H1 (cell line): ENCODE measurements around the gene ZNF521. TPM values are rescaled to one million over a fixed set of nuclear protein-coding genes. Genes with fewer than 3 reads are reported as not detected.

ENCODE experiments used
- CTCF ChIA-PET: fragments of 300-600 bp; sonication (Branson Sonifier 250); formaldehyde crosslinking; loops from one replicate; lab custom pipeline; 2021; ENCODE audit not compliant: partially characterized antibody; lab: Charles Lee
- POLR2A ChIA-PET: fragments of 300-600 bp; sonication (Branson Sonifier 250); formaldehyde crosslinking; loops from one replicate; lab custom pipeline; 2021; ENCODE audit warnings: inconsistent platforms; ENCODE audit not compliant: partially characterized antibody; lab: Charles Lee
- DNase-seq, 2 experiments: peaks; one replicate each; pipeline versions ENCODE4 v3.0.0 to v3.0.0-alpha.2; 2010 to 2022; ENCODE audit warnings: low spot score in 2 of 2, low read depth in 1 of 2, mixed read lengths in 1 of 2
- FAIRE-seq: peaks from 2 replicates; lab custom pipeline; 2011; peaks lifted over from hg19 to GRCh38; lab: Jason Lieb, UNC
- H2AFZ ChIP-seq: 2 replicates; pipeline ENCODE4 v1.8.1; 2012; ENCODE audit warnings: low read length, inconsistent platforms
- H2AK5ac ChIP-seq: 2 replicates; pipeline ENCODE4 v1.6.1; 2013; ENCODE audit warnings: low read depth, low read length
- H2BK120ac ChIP-seq: replicated peaks from 2 replicates; pipeline ENCODE3; 2013; ENCODE audit warnings: low read depth, low read length, inconsistent platforms
- H2BK12ac ChIP-seq: 2 replicates; pipeline ENCODE4 v1.6.1; 2013; ENCODE audit warnings: low read depth, low read length
- H2BK15ac ChIP-seq: 2 replicates; pipeline ENCODE4 v1.6.1; 2013; ENCODE audit warnings: low read length
- H2BK20ac ChIP-seq: 2 replicates; pipeline ENCODE4 v1.6.1; 2013; ENCODE audit warnings: low read length
- H2BK5ac ChIP-seq: 2 replicates; pipeline ENCODE4 v1.6.1; 2013; ENCODE audit warnings: low read depth, low read length
- H3K14ac ChIP-seq: 2 replicates; pipeline ENCODE4 v1.6.1; 2013; ENCODE audit warnings: inconsistent platforms; ENCODE audit not compliant: insufficient read length
- H3K18ac ChIP-seq: 2 replicates; pipeline ENCODE4 v1.6.1; 2013; ENCODE audit warnings: low read length; ENCODE audit errors: extremely low read depth
- H3K23ac ChIP-seq: 2 replicates; pipeline ENCODE4 v1.6.1; 2013; ENCODE audit warnings: inconsistent platforms; ENCODE audit not compliant: insufficient read length
- H3K23me2 ChIP-seq: 2 replicates; pipeline ENCODE4 v1.6.1; 2013; ENCODE audit warnings: low read depth, low read length
- H3K27ac ChIP-seq: 2 replicates; pipeline ENCODE4 v1.6.1; 2011; ENCODE audit warnings: low read depth, low read length, inconsistent platforms
- H3K27me3 ChIP-seq, 4 experiments: replicated peaks in 1 of 4; 1 replicate in 1 of 4; 2 replicates in 3 of 4; pipeline versions ENCODE4 v1.6.1 to v1.8.1; 2011 to 2013; ENCODE audit warnings: low read length in 3 of 4, mild to moderate bottlenecking in 3 of 4, inconsistent platforms in 2 of 4, mixed read lengths in 2 of 4, moderate library complexity in 1 of 4; ENCODE audit not compliant: control insufficient read depth in 3 of 4, insufficient read depth in 3 of 4; ENCODE audit errors: extremely low read depth in 1 of 4
- H3K36me3 ChIP-seq, 4 experiments: 2 replicates each; pipeline versions ENCODE4 v1.6.1 to v1.8.1; 2011 to 2013; ENCODE audit warnings: mild to moderate bottlenecking in 4 of 4, low read length in 3 of 4, moderate library complexity in 2 of 4, control low read depth in 1 of 4, inconsistent platforms in 1 of 4; ENCODE audit not compliant: insufficient read depth in 4 of 4, control insufficient read depth in 2 of 4
- H3K4ac ChIP-seq: replicated peaks from 2 replicates; pipeline ENCODE3; 2013; ENCODE audit warnings: low read length, low read depth, mixed read lengths, inconsistent platforms; ENCODE audit not compliant: insufficient read length
- H3K4me1 ChIP-seq, 4 experiments: replicated peaks in 1 of 4; 1 replicate in 1 of 4; 2 replicates in 3 of 4; pipeline versions ENCODE4 v1.6.1 to v1.8.1; 2011 to 2013; ENCODE audit warnings: low read length in 3 of 4, inconsistent platforms in 2 of 4, mixed read lengths in 1 of 4; ENCODE audit not compliant: insufficient read depth in 4 of 4, control insufficient read depth in 3 of 4
- H3K4me2 ChIP-seq, 2 experiments: 2 replicates each; pipeline versions ENCODE4 v1.6.1 to v1.8.1; 2011 to 2013; ENCODE audit warnings: low read depth in 2 of 2, low read length in 2 of 2, control low read depth in 1 of 2, inconsistent platforms in 1 of 2, mild to moderate bottlenecking in 1 of 2; ENCODE audit not compliant: insufficient read depth in 1 of 2
- H3K4me3 ChIP-seq, 4 experiments: fragments of 200-600, 300-600 bp in 1 of 4; sonication (generic), shearing (Covaris generic), sonication (Bioruptor Twin) in 1 of 4; 2 replicates each; pipeline versions ENCODE4 v1.5.1 to v1.8.1; 2011 to 2016; ENCODE audit warnings: low read length in 4 of 4, low read depth in 3 of 4, control low read depth in 2 of 4, inconsistent platforms in 2 of 4, mild to moderate bottlenecking in 2 of 4, mixed read lengths in 1 of 4, moderate library complexity in 1 of 4; ENCODE audit not compliant: insufficient read depth in 2 of 4; ENCODE audit errors: extremely low read depth in 1 of 4
- H3K56ac ChIP-seq: replicated peaks from 2 replicates; pipeline ENCODE3; 2013; ENCODE audit warnings: low read depth, mild to moderate bottlenecking, mixed read lengths, low read length, inconsistent platforms; ENCODE audit not compliant: insufficient read length
- H3K79me1 ChIP-seq: 2 replicates; pipeline ENCODE4 v1.6.1; 2013; ENCODE audit warnings: low read depth, low read length, control low read depth
- H3K79me2 ChIP-seq, 2 experiments: 2 replicates each; pipeline versions ENCODE4 v1.6.1 to v1.8.1; 2012 to 2013; ENCODE audit warnings: low read length in 2 of 2, mild to moderate bottlenecking in 2 of 2, inconsistent platforms in 1 of 2; ENCODE audit not compliant: insufficient read depth in 2 of 2, control insufficient read depth in 1 of 2
- H3K9ac ChIP-seq, 4 experiments: replicated peaks in 1 of 4; 1 replicate in 1 of 4; 2 replicates in 3 of 4; pipeline versions ENCODE4 v1.6.1 to v1.8.1; 2011 to 2013; ENCODE audit warnings: low read depth in 3 of 4, low read length in 3 of 4, control low read depth in 2 of 4, mild to moderate bottlenecking in 2 of 4, moderate library complexity in 2 of 4, inconsistent platforms in 1 of 4; ENCODE audit errors: extremely low read depth in 1 of 4
- H3K9me3 ChIP-seq, 2 experiments: 2 replicates each; pipeline versions ENCODE4 v1.6.1 to v1.8.1; 2012 to 2013; ENCODE audit warnings: mild to moderate bottlenecking in 2 of 2, moderate library complexity in 2 of 2, control low read depth in 1 of 2, inconsistent platforms in 1 of 2, low read depth in 1 of 2, low read length in 1 of 2, mixed read lengths in 1 of 2; ENCODE audit not compliant: insufficient read depth in 2 of 2
- H4K20me1 ChIP-seq, 2 experiments: replicated peaks in 1 of 2; 2 replicates each; pipeline versions ENCODE3 to v1.8.1; 2011 to 2013; ENCODE audit warnings: inconsistent platforms in 2 of 2, low read length in 2 of 2, mild to moderate bottlenecking in 1 of 2; ENCODE audit not compliant: insufficient read depth in 2 of 2, control insufficient read depth in 1 of 2
- H4K5ac ChIP-seq: 2 replicates; pipeline ENCODE4 v1.6.1; 2013; ENCODE audit warnings: low read length, low read depth, mixed read lengths, inconsistent platforms; ENCODE audit not compliant: insufficient read length
- H4K8ac ChIP-seq: 2 replicates; pipeline ENCODE4 v1.8.0; 2013; ENCODE audit warnings: mild to moderate bottlenecking, moderate library complexity, low read length, inconsistent platforms; ENCODE audit not compliant: insufficient read depth; ENCODE audit errors: extremely low read depth
- H4K91ac ChIP-seq: replicated peaks from 2 replicates; pipeline ENCODE3; 2013; ENCODE audit warnings: low read length, mixed read lengths, inconsistent platforms; ENCODE audit not compliant: insufficient read length
- CBX5 ChIP-seq: fragments of 300-800, 300-1000 bp; sonication (generic); IDR thresholded peaks from 2 replicates; pipeline ENCODE4 v1.7.1; 2016; ENCODE audit warnings: antibody characterized with exemption, low read length, low read depth
- CBX8 ChIP-seq: fragments of 300-800, 300-1000 bp; sonication (generic); IDR thresholded peaks from 2 replicates; pipeline ENCODE4 v1.7.1; 2016; ENCODE audit warnings: low read depth, low read length, borderline replicate concordance
- CHD2 ChIP-seq: IDR thresholded peaks from 2 replicates; pipeline ENCODE4 v1.6.1; 2012; ENCODE audit warnings: low read length, improper control_type of control experiment
- EP300 ChIP-seq, 2 experiments: IDR thresholded peaks; 1 replicate in 1 of 2; 2 replicates in 1 of 2; pipeline ENCODE4 v1.6.1; 2011 to 2012; ENCODE audit warnings: low read depth in 2 of 2, low read length in 2 of 2, mild to moderate bottlenecking in 2 of 2, borderline replicate concordance in 1 of 2, inconsistent platforms in 1 of 2, moderate library complexity in 1 of 2
- GABPA ChIP-seq: IDR thresholded peaks from 2 replicates; pipeline ENCODE4 v1.6.1; 2011; ENCODE audit warnings: mild to moderate bottlenecking, low read length, moderate library complexity, borderline replicate concordance; ENCODE audit not compliant: insufficient read depth
- HDAC2 ChIP-seq, 2 experiments: fragments of 300-600 bp in 1 of 2; sonication (generic) in 1 of 2; IDR thresholded peaks; 2 replicates each; pipeline ENCODE4 v1.6.1; 2011 to 2012; ENCODE audit warnings: low read depth in 2 of 2, low read length in 2 of 2, mild to moderate bottlenecking in 2 of 2, moderate library complexity in 2 of 2, borderline replicate concordance in 1 of 2, inconsistent platforms in 1 of 2
- RBBP5 ChIP-seq: IDR thresholded peaks from 2 replicates; pipeline ENCODE4 v1.7.1; 2012; ENCODE audit warnings: low read depth, mild to moderate bottlenecking, inconsistent platforms, low read length, moderate library complexity, borderline replicate concordance
- RXRA ChIP-seq: IDR thresholded peaks from 2 replicates; pipeline ENCODE4 v1.6.1; 2011; ENCODE audit warnings: low read depth, mild to moderate bottlenecking, low read length, moderate library complexity; ENCODE audit not compliant: insufficient read depth
- SIX5 ChIP-seq: IDR thresholded peaks from 2 replicates; pipeline ENCODE4 v1.6.1; 2011; ENCODE audit warnings: mild to moderate bottlenecking, low read depth, low read length
- SP2 ChIP-seq: IDR thresholded peaks from 2 replicates; pipeline ENCODE4 v1.6.1; 2012; ENCODE audit warnings: mild to moderate bottlenecking, low read length, inconsistent platforms
- TBP ChIP-seq: IDR thresholded peaks from 2 replicates; pipeline ENCODE4 v1.6.1; 2011; ENCODE audit warnings: low read depth, low read length, improper control_type of control experiment
- WGBS, 2 experiments: shearing (Covaris generic) in 1 of 2; methylation state at CpG; one replicate each; pipeline versions ENCODE4 v1.1.6 to v1.1.7; 2013 to 2015; ENCODE audit warnings: low lambda C conversion rate in 2 of 2, mixed read lengths in 2 of 2, inconsistent platforms in 1 of 2, low coverage in 1 of 2, missing lambda C conversion rate in 1 of 2; ENCODE audit not compliant: insufficient replicate concordance in 2 of 2, insufficient coverage in 1 of 2, insufficient read length in 1 of 2; ENCODE audit errors: extremely low coverage in 1 of 2, missing lambda C conversion rate in 1 of 2; 5-methylcytosine and 5-hydroxymethylcytosine counted together
- polyA plus RNA-seq, 7 experiments: library from polyadenylated mRNA; depleted of rRNA in 3 of 7; stranded (reverse) in 5 of 7; unstranded in 2 of 7; fragments of >200 nt in 5 of 7; fragments of 200-250 nt in 2 of 7; gene quantifications; 1 replicate in 5 of 7; 2 replicates in 1 of 7; 4 replicates in 1 of 7; pipeline versions ENCODE4 v1.2.1 to v1.2.3, GENCODE V29; 2011 to 2013; ENCODE audit warnings: missing spikeins in 2 of 7, mixed read lengths in 2 of 7
- total RNA-seq: library from RNA; stranded (reverse); fragmentation: NEBNext Ultra II Directional; extraction: Animal tissue kit (Norgen Biotek cat#: 25700); gene quantifications from 2 replicates; pipeline ENCODE4 v1.2.1, GENCODE V29; 2021

ZNF521 gene
- total and polyA plus RNA-seq, 2 of the 8 experiments (the other 6 are each of a cell fraction or from before 2014, with no cell fraction given): 9.5 to 15.8 TPM

DNA sequence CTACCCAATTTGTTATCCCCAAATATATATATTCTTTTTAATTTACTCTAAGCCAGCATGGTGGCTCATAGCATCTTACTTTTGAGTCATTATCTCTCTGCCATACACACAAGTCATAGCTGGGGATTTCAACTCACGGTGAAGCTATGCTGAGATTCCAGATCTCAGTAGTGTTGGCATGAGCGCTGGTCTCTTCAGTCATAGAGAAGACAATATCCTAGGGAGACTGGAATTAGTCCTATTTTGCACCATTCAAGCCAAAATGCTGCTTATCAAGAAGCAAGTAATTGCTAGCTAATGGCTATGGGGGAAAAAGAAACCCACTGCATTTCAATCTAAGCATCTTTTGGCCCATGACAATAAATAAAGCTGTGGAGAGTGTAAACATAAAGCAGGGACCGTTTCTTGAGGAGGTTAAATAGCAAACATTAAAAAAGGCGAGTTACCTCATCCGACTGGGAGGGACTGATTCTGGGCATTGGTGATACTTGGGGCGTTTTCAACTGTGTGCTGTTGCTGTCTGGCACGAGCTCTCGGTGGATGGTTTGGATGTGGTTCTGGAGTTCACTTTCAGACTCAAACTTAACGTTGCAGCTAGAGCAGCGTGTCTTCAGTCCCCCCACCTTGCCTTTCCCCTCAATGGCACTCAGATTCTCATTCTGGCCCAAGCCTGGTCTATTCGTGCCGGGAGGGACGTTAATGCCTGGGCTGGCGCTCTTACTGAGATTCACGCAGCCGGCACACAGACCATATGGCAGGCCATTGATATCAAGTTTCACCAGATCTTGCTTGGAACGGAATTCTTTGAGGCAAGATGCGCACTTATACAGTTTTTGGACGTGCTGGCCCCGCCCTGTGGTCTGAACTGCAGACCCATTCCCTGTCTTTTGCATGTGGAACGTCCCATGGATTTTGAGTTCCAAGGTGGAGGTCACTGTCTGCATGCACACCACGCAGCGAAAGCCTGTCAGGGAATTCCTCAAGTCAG is 127.8 kb downstream of the ZNF521 start:
- Histone ChIP-seq H3K36me3 (peaks cover 2 to 20% (median 5%) of the 10 kb centered on the region in 4 experiments; a peak in 4 of 8 replicates), H3K4ac (no peak overlapping the region), H4K91ac (no peak overlapping the region), H3K23me2 (no peaks in the 10 kb centered on the region), H2BK12ac (no peak overlapping the region), H3K79me2 (no peaks in the 10 kb centered on the region), H2AFZ (no peak overlapping the region), H3K4me3 (no peak overlapping the region), H2BK120ac (no peak overlapping the region), H4K8ac (no peak overlapping the region), H2AK5ac (no peak overlapping the region), H2BK5ac (no peak overlapping the region), H4K20me1 (peaks cover 0 to 3% of the 10 kb centered on the region in 2 experiments), H4K5ac (no peak overlapping the region), H3K9me3 (no peaks in the 10 kb centered on the region), H2BK20ac (no peak overlapping the region), H3K4me2 (no peak overlapping the region), H3K79me1 (no peaks in the 10 kb centered on the region), H3K4me1 (peaks cover 0 to 2% (median 0%) of the 10 kb centered on the region in 4 experiments; a peak in 1 of 7 replicates), H3K9ac (no peak overlapping the region), H3K23ac (no peak overlapping the region), H3K18ac (no peak overlapping the region), H3K27me3 (no peaks in the 10 kb centered on the region), H3K14ac (no peak overlapping the region), H2BK15ac (no peak overlapping the region), H3K27ac (no peak overlapping the region), H3K56ac (no peak overlapping the region)
- CTCF ChIA-PET: interaction anchor here (0.8 to 1.4 kb wide), 3 partner anchors 12 to 60 kb away, joined by 3 to 4 read pairs (median 4); no protein-coding TSS in a partner anchor
- no peak for FAIRE-seq
- DNase-seq: no peak
- POLR2A ChIA-PET: no interaction called here
- 85% methylated on average over 23 of the region's 23 CpGs; no CpG with 5 or more reads in 1 of the 2 experiments for WGBS, 2 experiments
- TF ChIP-seq HDAC2 (IDR thresholded peaks at IDR 0.05; ENCODE audit: borderline replicate concordance in 1 of 2, low read depth in 2 of 2, low read length in 2 of 2) (no peak), EP300 (IDR thresholded peaks at IDR 0.05; ENCODE audit: borderline replicate concordance in 1 of 2, low read depth in 2 of 2, low read length in 2 of 2) (no peak), CHD2 (no peak), RXRA (no peak), CBX5 (no peak), TBP (no peak), CBX8 (no peak), GABPA (no peak), SP2 (no peak), RBBP5 (no peak), SIX5 (no peak)
